Esophagus muscularis mucosa (tissue), 4 donors: Measurements from ENCODE around the gene DSCAM.

Experiments
- CTCF ChIP-seq, 3 experiments: fragments of 200-600 bp in 2 of 3; fragments of 450-650 bp in 1 of 3; sonication (generic) in 2 of 3; IDR thresholded peaks; one replicate each; pipeline ENCODE4 v1.5.1; 2017 to 2019; ENCODE audit warnings: antibody characterized with exemption in 3 of 3, mild to moderate bottlenecking in 2 of 3, moderate library complexity in 1 of 3
- EP300 ChIP-seq: sonication (generic); formaldehyde crosslinking; IDR thresholded peaks from one replicate; pipeline ENCODE4 v1.6.1; 2017; ENCODE audit warnings: antibody characterized with exemption
- POLR2A ChIP-seq: fragments of 450-650 bp; IDR thresholded peaks from one replicate; pipeline ENCODE4 v1.6.1; 2017; ENCODE audit warnings: antibody characterized with exemption, moderate library complexity, mild to moderate bottlenecking, low read depth
- POLR2AphosphoS5 ChIP-seq, 2 donors: sonication (generic); formaldehyde crosslinking; IDR thresholded peaks; one replicate each; pipeline ENCODE4 v1.6.1; 2017; ENCODE audit warnings: antibody characterized with exemption in 2 of 2

GRCh38 chr21:40331804-40332203 lies 515.2 kb downstream of the DSCAM start:
- no peak for TF ChIP-seq POLR2AphosphoS5 (IDR thresholded peaks at IDR 0.05)
- no peak for TF ChIP-seq CTCF (IDR thresholded peaks at IDR 0.05)
- no peak for TF ChIP-seq POLR2A
- TF ChIP-seq EP300 = no peak
